Liver (tissue), 9 donors: ENCODE measurements around the gene CCNO. TPM values are rescaled to one million over a fixed set of nuclear protein-coding genes. Genes with fewer than 3 reads are reported as not detected.

ENCODE experiments used
- DNase-seq: peaks from one replicate; pipeline ENCODE4 v3.0.0-alpha.2; 2017; ENCODE audit warnings: low spot score
- H3K27ac ChIP-seq, 2 donors: one replicate each; pipeline ENCODE4 v1.7.0; 2013; ENCODE audit warnings: inconsistent platforms in 2 of 2, low read length in 2 of 2, control low read depth in 1 of 2, low read depth in 1 of 2, mild to moderate bottlenecking in 1 of 2
- H3K27me3 ChIP-seq, 4 donors: one replicate each; pipeline versions ENCODE4 v1.6.1 to v1.7.0; 2013; ENCODE audit warnings: low read length in 3 of 4, inconsistent platforms in 1 of 4, mild to moderate bottlenecking in 1 of 4, moderate library complexity in 1 of 4; ENCODE audit not compliant: control insufficient read depth in 4 of 4, insufficient read depth in 4 of 4
- H3K36me3 ChIP-seq, 4 donors: one replicate each; pipeline versions ENCODE4 v1.6.1 to v1.7.0; 2013; ENCODE audit warnings: low read length in 3 of 4, mild to moderate bottlenecking in 3 of 4, low read depth in 1 of 4, moderate library complexity in 1 of 4; ENCODE audit not compliant: control insufficient read depth in 4 of 4, insufficient read depth in 3 of 4
- H3K4me1 ChIP-seq, 4 donors: one replicate each; pipeline versions ENCODE4 v1.6.1 to v1.7.0; 2013; ENCODE audit warnings: low read length in 3 of 4, mild to moderate bottlenecking in 3 of 4, moderate library complexity in 1 of 4; ENCODE audit not compliant: control insufficient read depth in 4 of 4, insufficient read depth in 4 of 4
- H3K4me3 ChIP-seq, 3 donors: one replicate each; pipeline versions ENCODE4 v1.6.1 to v1.7.0; 2013; ENCODE audit warnings: low read length in 3 of 3, control low read depth in 1 of 3, low read depth in 1 of 3, mild to moderate bottlenecking in 1 of 3
- H3K9ac ChIP-seq, 2 donors: one replicate each; pipeline ENCODE4 v1.7.0; 2013; ENCODE audit warnings: low read length in 2 of 2, mild to moderate bottlenecking in 2 of 2, moderate library complexity in 2 of 2, control low read depth in 1 of 2, low read depth in 1 of 2
- H3K9me3 ChIP-seq, 4 donors: one replicate each; pipeline versions ENCODE4 v1.6.1 to v1.7.0; 2013; ENCODE audit warnings: low read length in 3 of 4; ENCODE audit not compliant: control insufficient read depth in 4 of 4
- ATF3 ChIP-seq: IDR thresholded peaks from 2 replicates; pipeline ENCODE4 v1.6.1; 2016; ENCODE audit warnings: antibody characterized with exemption
- FOXA2 ChIP-seq: IDR thresholded peaks from 2 replicates; pipeline ENCODE4 v1.6.1; 2016; ENCODE audit warnings: antibody characterized with exemption
- GABPA ChIP-seq, 2 donors: IDR thresholded peaks in 1 of 2; conservative IDR thresholded peaks in 1 of 2; 2 replicates each; pipeline ENCODE4 v1.6.1; 2016; ENCODE audit warnings: antibody characterized with exemption in 2 of 2, mild to moderate bottlenecking in 1 of 2, moderate library complexity in 1 of 2
- HNF4G ChIP-seq: IDR thresholded peaks from 2 replicates; pipeline ENCODE4 v1.6.1; 2016; ENCODE audit warnings: antibody characterized with exemption
- RAD21 ChIP-seq, 2 donors: IDR thresholded peaks; 2 replicates each; pipeline ENCODE4 v1.6.1; 2016; ENCODE audit warnings: antibody characterized with exemption in 2 of 2, mild to moderate bottlenecking in 2 of 2
- SP1 ChIP-seq: IDR thresholded peaks from 2 replicates; pipeline ENCODE4 v1.6.1; 2018; ENCODE audit warnings: antibody characterized with exemption, mild to moderate bottlenecking
- TAF1 ChIP-seq: conservative IDR thresholded peaks from 2 replicates; pipeline ENCODE4 v1.6.1; 2016; ENCODE audit warnings: antibody characterized with exemption, mild to moderate bottlenecking
- WGBS: extraction: QIAGEN DNeasy Blood & Tissue Kit; methylation state at CpG from one replicate; pipeline ENCODE4 v1.1.7; 2013; 5-methylcytosine and 5-hydroxymethylcytosine counted together
- polyA plus RNA-seq, 2 donors: library from polyadenylated mRNA; stranded (reverse) in 1 of 2; unstranded in 1 of 2; fragments of 200-250 nt in 1 of 2; fragments of >200 nt in 1 of 2; fragmentation: Nextera tagmentation in 1 of 2; extraction: Ambion mirVana in 1 of 2; gene quantifications; one replicate each; pipeline versions ENCODE4 v1.2.1 to v1.2.3, GENCODE V29; 2013 to 2015
- total RNA-seq, 2 donors: library from RNA; depleted of rRNA; stranded (reverse); fragments of >200 nt; gene quantifications; one replicate each; pipeline ENCODE4 v1.2.3, GENCODE V29; 2014
- TF ChIP-seq, protein P1 (sequence below): IDR thresholded peaks from 2 replicates; pipeline ENCODE4 v1.6.1; 2016; ENCODE audit warnings: antibody characterized with exemption, mild to moderate bottlenecking
- TF ChIP-seq, protein P2 (sequence below): fragments of 150-350 bp; IDR thresholded peaks from 2 replicates; pipeline ENCODE4 v1.5.1; 2017; ENCODE audit warnings: improper control_type of control experiment, low read depth, low read length; ENCODE audit not compliant: missing input control
- donor health status: healthy.
- donor health status: healthy.
- donor health status: healthy.
- donor health status: healthy.
- donor health status: healthy.

Gene CCNO
- total and polyA plus RNA-seq, 4 donors = 0.23 TPM; not detected in 3

DNA sequence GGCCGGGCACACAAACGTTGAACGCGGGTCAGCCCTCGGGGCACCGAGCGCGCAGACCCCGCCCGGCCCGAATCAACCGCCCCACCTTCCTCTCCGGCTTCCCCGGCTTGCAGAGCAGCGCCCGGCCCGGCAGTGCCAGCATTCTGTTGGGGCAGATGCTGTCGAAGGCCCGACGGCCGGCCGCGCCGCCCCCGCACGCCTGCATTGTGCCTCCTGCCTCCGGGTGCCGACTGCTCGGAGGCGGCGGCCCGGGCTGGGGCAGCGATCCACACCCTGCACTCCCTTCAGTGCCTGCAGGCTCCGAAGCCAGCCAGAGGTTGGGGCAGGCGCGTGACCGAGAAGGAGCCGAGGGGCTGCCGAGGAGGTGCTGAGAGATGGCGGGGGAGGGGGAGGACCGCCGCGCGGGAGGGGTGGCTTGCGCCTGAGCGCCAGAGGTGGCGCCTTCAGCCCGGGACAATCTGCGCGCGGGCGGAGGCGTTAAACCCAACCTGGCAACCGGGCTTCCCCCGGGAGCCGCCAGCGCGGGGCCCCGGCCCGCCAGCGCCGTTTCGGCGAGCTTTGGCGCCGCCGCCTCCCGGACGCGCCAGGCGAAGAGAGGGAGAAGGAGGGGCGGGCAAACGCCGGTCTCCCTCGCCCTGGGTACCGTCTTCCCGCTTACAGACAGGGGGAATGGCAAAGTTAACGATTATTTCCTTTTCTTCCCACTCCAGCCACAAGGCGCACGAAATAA is 6.3 kb downstream of the CCNO start, which contains the start of gene MCIDAS:
MCIDAS (minus strand) TSS at position 382 of the 730 bp plus-strand sequence; CDS start at position 205, 177 bp downstream.
- 2% methylated on average over 80 of the region's 80 CpGs for WGBS
- no peak within 1 kb of the TSS for H3K27ac ChIP-seq
- H3K9me3 ChIP-seq = peaks cover 0 to 4% (median 1%) of the 10 kb centered on the region in 4 donors
- TF ChIP-seq, protein P1, sequence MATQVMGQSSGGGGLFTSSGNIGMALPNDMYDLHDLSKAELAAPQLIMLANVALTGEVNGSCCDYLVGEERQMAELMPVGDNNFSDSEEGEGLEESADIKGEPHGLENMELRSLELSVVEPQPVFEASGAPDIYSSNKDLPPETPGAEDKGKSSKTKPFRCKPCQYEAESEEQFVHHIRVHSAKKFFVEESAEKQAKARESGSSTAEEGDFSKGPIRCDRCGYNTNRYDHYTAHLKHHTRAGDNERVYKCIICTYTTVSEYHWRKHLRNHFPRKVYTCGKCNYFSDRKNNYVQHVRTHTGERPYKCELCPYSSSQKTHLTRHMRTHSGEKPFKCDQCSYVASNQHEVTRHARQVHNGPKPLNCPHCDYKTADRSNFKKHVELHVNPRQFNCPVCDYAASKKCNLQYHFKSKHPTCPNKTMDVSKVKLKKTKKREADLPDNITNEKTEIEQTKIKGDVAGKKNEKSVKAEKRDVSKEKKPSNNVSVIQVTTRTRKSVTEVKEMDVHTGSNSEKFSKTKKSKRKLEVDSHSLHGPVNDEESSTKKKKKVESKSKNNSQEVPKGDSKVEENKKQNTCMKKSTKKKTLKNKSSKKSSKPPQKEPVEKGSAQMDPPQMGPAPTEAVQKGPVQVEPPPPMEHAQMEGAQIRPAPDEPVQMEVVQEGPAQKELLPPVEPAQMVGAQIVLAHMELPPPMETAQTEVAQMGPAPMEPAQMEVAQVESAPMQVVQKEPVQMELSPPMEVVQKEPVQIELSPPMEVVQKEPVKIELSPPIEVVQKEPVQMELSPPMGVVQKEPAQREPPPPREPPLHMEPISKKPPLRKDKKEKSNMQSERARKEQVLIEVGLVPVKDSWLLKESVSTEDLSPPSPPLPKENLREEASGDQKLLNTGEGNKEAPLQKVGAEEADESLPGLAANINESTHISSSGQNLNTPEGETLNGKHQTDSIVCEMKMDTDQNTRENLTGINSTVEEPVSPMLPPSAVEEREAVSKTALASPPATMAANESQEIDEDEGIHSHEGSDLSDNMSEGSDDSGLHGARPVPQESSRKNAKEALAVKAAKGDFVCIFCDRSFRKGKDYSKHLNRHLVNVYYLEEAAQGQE = no peak
- TF ChIP-seq TAF1 = no peak
- H3K36me3 ChIP-seq = no peaks in the 10 kb centered on the region
- H3K9ac ChIP-seq = no peak within 1 kb of the TSS
- H3K4me3 ChIP-seq = peak within 1 kb of the TSS in 2 of 3 donors; percentile 43 to 45
- H3K4me1 ChIP-seq = peaks cover 9 to 29% (median 15%) of the 10 kb centered on the region in 4 donors
- no peak for DNase-seq
- H3K27me3 ChIP-seq = peaks cover 4 to 38% (median 15%) of the 10 kb centered on the region in 4 donors

- DNase-seq = peak; percentile 56
Observed at GRCh38 chr5:55226027-55226933, 7.1 kb downstream of the CCNO start.

More at GRCh38 chr5:55226027-55226933, 7.1 kb downstream of the CCNO start:
- peaks cover 2 to 38% (median 15%) of the 10 kb centered on the region in 4 donors for H3K27me3 ChIP-seq
- H3K36me3 ChIP-seq = no peaks in the 10 kb centered on the region
- TF ChIP-seq, protein P2, sequence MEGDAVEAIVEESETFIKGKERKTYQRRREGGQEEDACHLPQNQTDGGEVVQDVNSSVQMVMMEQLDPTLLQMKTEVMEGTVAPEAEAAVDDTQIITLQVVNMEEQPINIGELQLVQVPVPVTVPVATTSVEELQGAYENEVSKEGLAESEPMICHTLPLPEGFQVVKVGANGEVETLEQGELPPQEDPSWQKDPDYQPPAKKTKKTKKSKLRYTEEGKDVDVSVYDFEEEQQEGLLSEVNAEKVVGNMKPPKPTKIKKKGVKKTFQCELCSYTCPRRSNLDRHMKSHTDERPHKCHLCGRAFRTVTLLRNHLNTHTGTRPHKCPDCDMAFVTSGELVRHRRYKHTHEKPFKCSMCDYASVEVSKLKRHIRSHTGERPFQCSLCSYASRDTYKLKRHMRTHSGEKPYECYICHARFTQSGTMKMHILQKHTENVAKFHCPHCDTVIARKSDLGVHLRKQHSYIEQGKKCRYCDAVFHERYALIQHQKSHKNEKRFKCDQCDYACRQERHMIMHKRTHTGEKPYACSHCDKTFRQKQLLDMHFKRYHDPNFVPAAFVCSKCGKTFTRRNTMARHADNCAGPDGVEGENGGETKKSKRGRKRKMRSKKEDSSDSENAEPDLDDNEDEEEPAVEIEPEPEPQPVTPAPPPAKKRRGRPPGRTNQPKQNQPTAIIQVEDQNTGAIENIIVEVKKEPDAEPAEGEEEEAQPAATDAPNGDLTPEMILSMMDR = peak; percentile 26
- TF ChIP-seq ATF3 (no peak), RAD21 (IDR thresholded peaks at IDR 0.05) (peak in 1 of 2 donors; percentile 54), SP1 (no peak), GABPA (IDR thresholded peaks at IDR 0.05 in 1 of 2, conservative IDR thresholded peaks at IDR 0.05 in 1 of 2) (no peak), HNF4G (no peak), FOXA2 (no peak)
- peak overlapping the region in 1 of 3 donors; percentile 43 for H3K4me3 ChIP-seq
- 7% methylated on average over 54 of the region's 54 CpGs for WGBS
- no peak overlapping the region for H3K9ac ChIP-seq
- H3K9me3 ChIP-seq = peaks cover 0 to 7% (median 1%) of the 10 kb centered on the region in 4 donors
- H3K4me1 ChIP-seq = peaks cover 8 to 22% (median 10%) of the 10 kb centered on the region in 4 donors
- H3K27ac ChIP-seq = no peak overlapping the region
